BLaER1 (cell line): ENCODE measurements around the gene MAGI2.

Experiments used
- H3K27ac ChIP-seq: shearing (Covaris generic); formaldehyde crosslinking; 2 replicates; pipeline ENCODE4 v1.8.1; 2022
- H3K27me3 ChIP-seq: shearing (Covaris generic); formaldehyde crosslinking; 2 replicates; pipeline ENCODE4 v1.8.1; 2022
- H3K36me3 ChIP-seq: shearing (Covaris generic); formaldehyde crosslinking; 2 replicates; pipeline ENCODE4 v1.8.1; 2022
- H3K4me1 ChIP-seq: shearing (Covaris generic); formaldehyde crosslinking; 2 replicates; pipeline ENCODE4 v1.8.1; 2022
- H3K4me2 ChIP-seq: shearing (Covaris generic); formaldehyde crosslinking; 2 replicates; pipeline ENCODE4 v1.8.1; 2022
- H3K4me3 ChIP-seq: shearing (Covaris generic); formaldehyde crosslinking; 2 replicates; pipeline ENCODE4 v1.8.1; 2022
- H3K9ac ChIP-seq: shearing (Covaris generic); formaldehyde crosslinking; 2 replicates; pipeline ENCODE4 v1.8.1; 2022
- H3K9me3 ChIP-seq: shearing (Covaris generic); formaldehyde crosslinking; 2 replicates; pipeline ENCODE4 v1.8.1; 2022
- H4K20me1 ChIP-seq: shearing (Covaris generic); formaldehyde crosslinking; 2 replicates; pipeline ENCODE4 v1.8.1; 2022
- Cebpa-rat ChIP-seq: shearing (Covaris generic); IDR thresholded peaks from 2 replicates; pipeline ENCODE4 v1.8.1; 2022

The MAGI2 gene

GRCh38 chr7:78718212-78718611, 735.3 kb downstream of the MAGI2 start:
- no peak overlapping the region for H3K4me3 ChIP-seq
- H3K27ac ChIP-seq = no peak overlapping the region
- H3K9me3 ChIP-seq = no peaks in the 10 kb centered on the region
- H3K27me3 ChIP-seq = no peaks in the 10 kb centered on the region
- no peaks in the 10 kb centered on the region for H3K4me1 ChIP-seq
- H3K9ac ChIP-seq = no peak overlapping the region
- no peaks in the 10 kb centered on the region for H3K36me3 ChIP-seq
- no peak for TF ChIP-seq Cebpa-rat
- no peak overlapping the region for H3K4me2 ChIP-seq
- H4K20me1 ChIP-seq = no peaks in the 10 kb centered on the region

GRCh38 chr7:78716876-78717275, 736.6 kb downstream of the MAGI2 start:
- no peaks in the 10 kb centered on the region for H3K4me1 ChIP-seq
- no peak overlapping the region for H3K4me2 ChIP-seq
- no peaks in the 10 kb centered on the region for H3K9me3 ChIP-seq
- no peaks in the 10 kb centered on the region for H3K36me3 ChIP-seq
- TF ChIP-seq Cebpa-rat = no peak
- no peak overlapping the region for H3K27ac ChIP-seq
- H3K4me3 ChIP-seq = no peak overlapping the region
- no peaks in the 10 kb centered on the region for H4K20me1 ChIP-seq
- no peaks in the 10 kb centered on the region for H3K27me3 ChIP-seq
- H3K9ac ChIP-seq = no peak overlapping the region

- Histone ChIP-seq H3K4me3 (no peak overlapping the region), H3K4me1 (no peaks in the 10 kb centered on the region), H3K9ac (no peak overlapping the region), H3K4me2 (no peak overlapping the region), H3K27me3 (no peaks in the 10 kb centered on the region), H3K9me3 (no peaks in the 10 kb centered on the region), H3K27ac (no peak overlapping the region), H4K20me1 (no peaks in the 10 kb centered on the region), H3K36me3 (no peaks in the 10 kb centered on the region)
- no peak for TF ChIP-seq Cebpa-rat
These were observed 739.1 kb downstream of the MAGI2 start for GRCh38 chr7:78714356-78714755.

GRCh38 chr7:78712111-78712510, 741.4 kb downstream of the MAGI2 start:
- Histone ChIP-seq H3K9me3 (no peaks in the 10 kb centered on the region), H3K36me3 (no peaks in the 10 kb centered on the region), H3K4me3 (no peak overlapping the region), H4K20me1 (no peaks in the 10 kb centered on the region), H3K4me2 (no peak overlapping the region), H3K27ac (no peak overlapping the region), H3K27me3 (no peaks in the 10 kb centered on the region), H3K4me1 (no peaks in the 10 kb centered on the region), H3K9ac (no peak overlapping the region)
- TF ChIP-seq Cebpa-rat = no peak

GRCh38 chr7:78709658-78710057, 743.8 kb downstream of the MAGI2 start:
- Histone ChIP-seq H3K4me2 (no peak overlapping the region), H3K4me3 (no peak overlapping the region), H3K36me3 (no peaks in the 10 kb centered on the region), H3K9ac (no peak overlapping the region), H3K4me1 (no peaks in the 10 kb centered on the region), H3K27me3 (no peaks in the 10 kb centered on the region), H4K20me1 (no peaks in the 10 kb centered on the region), H3K27ac (no peak overlapping the region), H3K9me3 (no peaks in the 10 kb centered on the region)
- no peak for TF ChIP-seq Cebpa-rat

GRCh38 chr7:78704504-78704903, 749.0 kb downstream of the MAGI2 start:
- TF ChIP-seq Cebpa-rat = no peak

GRCh38 chr7:78703391-78703790, 750.1 kb downstream of the MAGI2 start:
- TF ChIP-seq Cebpa-rat = no peak
- H3K9me3 ChIP-seq = no peaks in the 10 kb centered on the region
- no peak overlapping the region for H3K4me2 ChIP-seq

More at GRCh38 chr7:78704504-78704903, 749.0 kb downstream of the MAGI2 start:
- no peaks in the 10 kb centered on the region for H3K4me1 ChIP-seq
- H3K9ac ChIP-seq = no peak overlapping the region
- no peak overlapping the region for H3K4me3 ChIP-seq
- no peaks in the 10 kb centered on the region for H4K20me1 ChIP-seq
- no peaks in the 10 kb centered on the region for H3K36me3 ChIP-seq
- H3K9me3 ChIP-seq = no peaks in the 10 kb centered on the region
- no peaks in the 10 kb centered on the region for H3K27me3 ChIP-seq
- H3K4me2 ChIP-seq = no peak overlapping the region
- no peak overlapping the region for H3K27ac ChIP-seq

GRCh38 chr7:78702770-78703169, 750.7 kb downstream of the MAGI2 start:
- H4K20me1 ChIP-seq = no peaks in the 10 kb centered on the region
- H3K4me3 ChIP-seq = no peak overlapping the region
- TF ChIP-seq Cebpa-rat = no peak
- no peaks in the 10 kb centered on the region for H3K9me3 ChIP-seq
- H3K27ac ChIP-seq = no peak overlapping the region
- no peak overlapping the region for H3K4me2 ChIP-seq
- no peaks in the 10 kb centered on the region for H3K4me1 ChIP-seq
- no peak overlapping the region for H3K9ac ChIP-seq
- no peaks in the 10 kb centered on the region for H3K36me3 ChIP-seq
- H3K27me3 ChIP-seq = no peaks in the 10 kb centered on the region

More at GRCh38 chr7:78703391-78703790, 750.1 kb downstream of the MAGI2 start:
- H3K27ac ChIP-seq = no peak overlapping the region
- H4K20me1 ChIP-seq = no peaks in the 10 kb centered on the region
- no peak overlapping the region for H3K4me3 ChIP-seq
- no peaks in the 10 kb centered on the region for H3K4me1 ChIP-seq
- no peaks in the 10 kb centered on the region for H3K27me3 ChIP-seq
- H3K36me3 ChIP-seq = no peaks in the 10 kb centered on the region
- no peak overlapping the region for H3K9ac ChIP-seq

GRCh38 chr7:78695826-78696225, 757.6 kb downstream of the MAGI2 start:
- no peaks in the 10 kb centered on the region for H3K36me3 ChIP-seq

GRCh38 chr7:78691584-78691983, 761.9 kb downstream of the MAGI2 start:
- Histone ChIP-seq H3K27me3 (no peaks in the 10 kb centered on the region), H3K9me3 (no peaks in the 10 kb centered on the region), H3K36me3 (no peaks in the 10 kb centered on the region), H3K4me3 (no peak overlapping the region), H3K27ac (no peak overlapping the region), H3K4me1 (no peaks in the 10 kb centered on the region), H3K4me2 (no peak overlapping the region), H4K20me1 (no peaks in the 10 kb centered on the region), H3K9ac (no peak overlapping the region)
- TF ChIP-seq Cebpa-rat = no peak

More at GRCh38 chr7:78695826-78696225, 757.6 kb downstream of the MAGI2 start:
- Histone ChIP-seq H3K4me1 (no peaks in the 10 kb centered on the region), H4K20me1 (no peaks in the 10 kb centered on the region), H3K4me2 (no peak overlapping the region), H3K9me3 (no peaks in the 10 kb centered on the region), H3K4me3 (no peak overlapping the region), H3K27ac (no peak overlapping the region), H3K27me3 (no peaks in the 10 kb centered on the region), H3K9ac (no peak overlapping the region)
- no peak for TF ChIP-seq Cebpa-rat

- no peaks in the 10 kb centered on the region for H4K20me1 ChIP-seq
- no peak overlapping the region for H3K4me2 ChIP-seq
- no peaks in the 10 kb centered on the region for H3K27me3 ChIP-seq
- H3K36me3 ChIP-seq = no peaks in the 10 kb centered on the region
- no peaks in the 10 kb centered on the region for H3K4me1 ChIP-seq
- H3K27ac ChIP-seq = no peak overlapping the region
- no peak overlapping the region for H3K9ac ChIP-seq
- no peaks in the 10 kb centered on the region for H3K9me3 ChIP-seq
- H3K4me3 ChIP-seq = no peak overlapping the region
- TF ChIP-seq Cebpa-rat = no peak
These were observed 763.3 kb downstream of the MAGI2 start for GRCh38 chr7:78690174-78690573.
